DND-41 (cell line): ENCODE measurements around the gene FMN1.

ENCODE experiments used
- ATAC-seq: fragments of 200-7000 bp; cut with Tn5 transposase; 3 replicates; pipeline ENCODE4 v1.9.1; 2021; ENCODE audit warnings: low read depth; ENCODE audit not compliant: insufficient read depth
- DNase-seq: peaks from one replicate; pipeline ENCODE4 v3.0.0-alpha.2; 2020
- H2AFZ ChIP-seq: 2 replicates; pipeline ENCODE4 v1.6.0; 2012; ENCODE audit warnings: low read depth, low read length
- H3K27ac ChIP-seq: 2 replicates; pipeline ENCODE4 v1.5.1; 2012; ENCODE audit warnings: low read length, inconsistent platforms
- H3K27me3 ChIP-seq: fragments of 200-600 bp; sonication (generic); 2 replicates; pipeline ENCODE4 v1.6.0; 2012; ENCODE audit warnings: low read length, mild to moderate bottlenecking, inconsistent platforms; ENCODE audit not compliant: insufficient read depth, poor library complexity
- H3K36me3 ChIP-seq: 2 replicates; pipeline ENCODE4 v1.5.1; 2012; ENCODE audit warnings: low read length, inconsistent platforms; ENCODE audit not compliant: insufficient read depth
- H3K4me1 ChIP-seq: 2 replicates; pipeline ENCODE4 v1.5.1; 2012; ENCODE audit warnings: mild to moderate bottlenecking, low read length; ENCODE audit not compliant: insufficient read depth
- H3K4me2 ChIP-seq: 2 replicates; pipeline ENCODE4 v1.6.0; 2012; ENCODE audit warnings: mild to moderate bottlenecking, moderate library complexity, low read length, inconsistent platforms; ENCODE audit not compliant: insufficient read depth
- H3K4me3 ChIP-seq, 2 experiments: fragments of 200-600 bp in 1 of 2; shearing (Covaris generic) in 1 of 2; 2 replicates each; pipeline ENCODE4 v1.5.1; 2012 to 2016; ENCODE audit warnings: inconsistent platforms in 2 of 2, low read length in 2 of 2, mild to moderate bottlenecking in 2 of 2, low read depth in 1 of 2, moderate library complexity in 1 of 2
- H3K79me2 ChIP-seq: 2 replicates; pipeline ENCODE4 v1.6.0; 2012; ENCODE audit warnings: low read length, inconsistent platforms; ENCODE audit not compliant: insufficient read depth
- H3K9ac ChIP-seq: 2 replicates; pipeline ENCODE4 v1.6.0; 2012; ENCODE audit warnings: low read depth, mild to moderate bottlenecking, inconsistent platforms, low read length, moderate library complexity
- H3K9me3 ChIP-seq: 2 replicates; pipeline ENCODE4 v1.5.1; 2012; ENCODE audit warnings: low read length, moderate library complexity, mild to moderate bottlenecking, inconsistent platforms; ENCODE audit not compliant: insufficient read depth, severe bottlenecking
- H4K20me1 ChIP-seq: 2 replicates; pipeline ENCODE4 v1.6.0; 2012; ENCODE audit warnings: low read length; ENCODE audit not compliant: insufficient read depth
- CTCF ChIP-seq: IDR thresholded peaks from 2 replicates; pipeline ENCODE4 v1.5.1; 2012; ENCODE audit warnings: borderline replicate concordance, low read length, moderate library complexity, mild to moderate bottlenecking; ENCODE audit not compliant: poor library complexity, severe bottlenecking; ENCODE audit errors: extremely low read depth
- EZH2 ChIP-seq: IDR thresholded peaks from 3 replicates; pipeline ENCODE4 v1.6.1; 2012; ENCODE audit warnings: borderline replicate concordance, low read depth, mild to moderate bottlenecking, moderate library complexity, low read length, inconsistent platforms; ENCODE audit not compliant: severe bottlenecking

FMN1 gene

GRCh38 chr15:32987067-32987466 is 207.4 kb downstream of the FMN1 start:
- no peak for DNase-seq
- no peak overlapping the region for H3K9ac ChIP-seq
- no peaks in the 10 kb centered on the region for H4K20me1 ChIP-seq
- no peaks in the 10 kb centered on the region for H3K36me3 ChIP-seq
- H3K27me3 ChIP-seq: no peaks in the 10 kb centered on the region
- ATAC-seq: no peak
- TF ChIP-seq CTCF (no peak), EZH2 (no peak)
- no peak overlapping the region for H3K4me2 ChIP-seq
- H3K4me1 ChIP-seq: no peaks in the 10 kb centered on the region
- H3K4me3 ChIP-seq: no peak overlapping the region
- H2AFZ ChIP-seq: no peak overlapping the region
- no peaks in the 10 kb centered on the region for H3K79me2 ChIP-seq
- no peaks in the 10 kb centered on the region for H3K9me3 ChIP-seq
- H3K27ac ChIP-seq: no peak overlapping the region

- no peaks in the 10 kb centered on the region for H4K20me1 ChIP-seq
- no peak overlapping the region for H3K9ac ChIP-seq
- H3K36me3 ChIP-seq: no peaks in the 10 kb centered on the region
- no peak overlapping the region for H3K4me2 ChIP-seq
- no peaks in the 10 kb centered on the region for H3K79me2 ChIP-seq
- no peaks in the 10 kb centered on the region for H3K27me3 ChIP-seq
- no peak for ATAC-seq
- no peaks in the 10 kb centered on the region for H3K9me3 ChIP-seq
- no peak overlapping the region for H3K4me3 ChIP-seq
- no peak overlapping the region for H3K27ac ChIP-seq
- no peaks in the 10 kb centered on the region for H3K4me1 ChIP-seq
- TF ChIP-seq EZH2 (no peak), CTCF (no peak)
- DNase-seq: no peak
- no peak overlapping the region for H2AFZ ChIP-seq
These were observed 208.4 kb downstream of the FMN1 start for GRCh38 chr15:32986147-32986546.

GRCh38 chr15:32983679-32984078 is 210.8 kb downstream of the FMN1 start:
- H3K4me1 ChIP-seq: no peaks in the 10 kb centered on the region
- H3K9ac ChIP-seq: no peak overlapping the region
- H3K4me2 ChIP-seq: no peak overlapping the region
- no peak overlapping the region for H2AFZ ChIP-seq
- ATAC-seq: no peak
- H3K79me2 ChIP-seq: no peaks in the 10 kb centered on the region
- H3K9me3 ChIP-seq: no peaks in the 10 kb centered on the region
- H3K4me3 ChIP-seq: no peak overlapping the region
- H4K20me1 ChIP-seq: no peaks in the 10 kb centered on the region
- no peaks in the 10 kb centered on the region for H3K36me3 ChIP-seq
- DNase-seq: no peak
- no peak for TF ChIP-seq EZH2
- no peak for TF ChIP-seq CTCF
- H3K27me3 ChIP-seq: no peaks in the 10 kb centered on the region
- H3K27ac ChIP-seq: no peak overlapping the region

GRCh38 chr15:32982001-32982400 is 212.5 kb downstream of the FMN1 start:
- no peak overlapping the region for H3K9ac ChIP-seq
- H3K4me1 ChIP-seq: no peaks in the 10 kb centered on the region
- H3K27me3 ChIP-seq: no peaks in the 10 kb centered on the region
- TF ChIP-seq EZH2: no peak
- no peak for TF ChIP-seq CTCF
- H3K9me3 ChIP-seq: no peaks in the 10 kb centered on the region
- no peak for DNase-seq
- H3K36me3 ChIP-seq: no peaks in the 10 kb centered on the region
- H3K4me2 ChIP-seq: no peak overlapping the region
- no peak for ATAC-seq
- H3K4me3 ChIP-seq: no peak overlapping the region
- H4K20me1 ChIP-seq: no peaks in the 10 kb centered on the region
- H2AFZ ChIP-seq: no peak overlapping the region
- no peak overlapping the region for H3K27ac ChIP-seq
- H3K79me2 ChIP-seq: no peaks in the 10 kb centered on the region
